ENCODE results near the gene CTDP1. TPM values are rescaled to one million over a fixed set of nuclear protein-coding genes. Genes with fewer than 3 reads are reported as not detected.

Gene CTDP1
- total and polyA plus RNA-seq, 4 donors, result 2.7 to 13.9 (median 10.5) TPM

GRCh38 chr18:79785831-79786230 lies 106.2 kb downstream of the CTDP1 start:
- peaks cover 0 to 2% (median 0%) of the 10 kb centered on the region in 4 donors for H3K4me1 ChIP-seq (ENCODE audit: control insufficient read depth in 4 of 4, insufficient read depth in 4 of 4, low read length in 3 of 4)
- H3K36me3 ChIP-seq (ENCODE audit: control insufficient read depth in 4 of 4, insufficient read depth in 3 of 4, low read depth in 1 of 4, low read length in 3 of 4), result no peaks in the 10 kb centered on the region
- no peak overlapping the region for H3K9ac ChIP-seq (ENCODE audit: low read depth in 1 of 2, low read length in 2 of 2)
- no peak for DNase-seq (ENCODE audit: low spot score)
- WGBS, result 86% methylated on average over 12 of the region's 12 CpGs
- TF ChIP-seq MAX (IDR thresholded peaks at IDR 0.05) (no peak), FOXA1 (IDR thresholded peaks at IDR 0.05) (no peak), CTCF (IDR thresholded peaks at IDR 0.05; ENCODE audit: low read depth, low read length, missing input control) (no peak), HNF4A (conservative IDR thresholded peaks at IDR 0.05) (no peak), EGR1 (IDR thresholded peaks at IDR 0.05; ENCODE audit: low read depth in 2 of 2) (no peak), ZBTB33 (IDR thresholded peaks at IDR 0.05) (no peak), RXRA (IDR thresholded peaks at IDR 0.05) (no peak), RAD21 (IDR thresholded peaks at IDR 0.05) (no peak), TAF1 (conservative IDR thresholded peaks at IDR 0.05) (no peak), HNF4G (IDR thresholded peaks at IDR 0.05) (no peak), YY1 (IDR thresholded peaks at IDR 0.05) (no peak), JUND (IDR thresholded peaks at IDR 0.05) (no peak), GABPA (IDR thresholded peaks at IDR 0.05 in 1 of 2, conservative IDR thresholded peaks at IDR 0.05 in 1 of 2) (no peak), NR2F2 (IDR thresholded peaks at IDR 0.05) (no peak), REST (IDR thresholded peaks at IDR 0.05) (no peak), FOXA2 (IDR thresholded peaks at IDR 0.05) (no peak), ATF3 (IDR thresholded peaks at IDR 0.05) (no peak), SP1 (IDR thresholded peaks at IDR 0.05) (no peak)
- peaks cover 0 to 15% (median 7%) of the 10 kb centered on the region in 4 donors for H3K27me3 ChIP-seq (ENCODE audit: control insufficient read depth in 4 of 4, insufficient read depth in 4 of 4, low read length in 3 of 4)
- peaks cover 0 to 8% (median 2%) of the 10 kb centered on the region in 4 donors for H3K9me3 ChIP-seq (ENCODE audit: control insufficient read depth in 4 of 4, low read length in 3 of 4)
- H3K4me3 ChIP-seq (ENCODE audit: low read depth in 1 of 3, low read length in 3 of 3), result no peak overlapping the region
- H3K27ac ChIP-seq (ENCODE audit: low read depth in 1 of 2, low read length in 2 of 2), result no peak overlapping the region

Measured in liver (tissue), 9 donors.